CD14-positive monocyte (primary cell): ENCODE measurements around the gene TAPT1. TPM values are rescaled to one million over a fixed set of nuclear protein-coding genes. Genes with fewer than 3 reads are reported as not detected.

Experiments used
- DNase-seq, 3 donors: peaks; one replicate each; pipeline ENCODE4 v3.0.0-alpha.2; 2011 to 2022
- H2AFZ ChIP-seq: 2 replicates; pipeline ENCODE4 v1.6.0; 2012; ENCODE audit warnings: mild to moderate bottlenecking, low read depth, low read length, inconsistent platforms; ENCODE audit not compliant: insufficient read depth, poor library complexity, severe bottlenecking
- H3K27ac ChIP-seq, 2 donors: 1 replicate in 1 of 2; 2 replicates in 1 of 2; pipeline ENCODE4 v1.5.1; 2012 to 2013; ENCODE audit warnings: low read length in 2 of 2, control low read depth in 1 of 2, inconsistent platforms in 1 of 2, low read depth in 1 of 2, mild to moderate bottlenecking in 1 of 2
- H3K27me3 ChIP-seq, 2 donors: one replicate each; pipeline versions ENCODE4 v1.6.0 to v1.6.1; 2011 to 2013; ENCODE audit warnings: low read length in 2 of 2; ENCODE audit not compliant: control insufficient read depth in 2 of 2, insufficient read depth in 2 of 2
- H3K36me3 ChIP-seq, 2 donors: replicated peaks in 1 of 2; 1 replicate in 1 of 2; 2 replicates in 1 of 2; pipeline versions ENCODE4 v1.5.1 to v1.6.1; 2012 to 2013; ENCODE audit warnings: low read length in 2 of 2, control low read depth in 1 of 2, inconsistent platforms in 1 of 2, mild to moderate bottlenecking in 1 of 2; ENCODE audit not compliant: insufficient read depth in 2 of 2, control insufficient read depth in 1 of 2
- H3K4me1 ChIP-seq, 2 donors: 1 replicate in 1 of 2; 2 replicates in 1 of 2; pipeline versions ENCODE4 v1.5.1 to v1.6.1; 2012 to 2013; ENCODE audit warnings: low read length in 2 of 2, control low read depth in 1 of 2, inconsistent platforms in 1 of 2, mild to moderate bottlenecking in 1 of 2, moderate library complexity in 1 of 2; ENCODE audit not compliant: insufficient read depth in 2 of 2, control insufficient read depth in 1 of 2
- H3K4me2 ChIP-seq: replicated peaks from 2 replicates; pipeline ENCODE3; 2012; ENCODE audit warnings: low read length, moderate library complexity, mild to moderate bottlenecking; ENCODE audit not compliant: poor library complexity, severe bottlenecking; ENCODE audit errors: extremely low read depth
- H3K4me3 ChIP-seq, 3 experiments: fragments of 200-600 bp in 1 of 3; sonication (generic) in 1 of 3; replicated peaks in 1 of 3; 1 replicate in 2 of 3; 2 replicates in 1 of 3; pipeline ENCODE4 v1.5.1; 2011 to 2013; ENCODE audit warnings: low read length in 3 of 3, mild to moderate bottlenecking in 3 of 3, control low read depth in 2 of 3, low read depth in 2 of 3, inconsistent platforms in 1 of 3, moderate library complexity in 1 of 3
- H3K79me2 ChIP-seq: 2 replicates; pipeline ENCODE4 v1.6.0; 2012; ENCODE audit warnings: mild to moderate bottlenecking, control low read depth, inconsistent platforms, low read length, moderate library complexity; ENCODE audit not compliant: insufficient read depth
- H3K9ac ChIP-seq: 2 replicates; pipeline ENCODE4 v1.6.0; 2017; ENCODE audit warnings: low read length, mild to moderate bottlenecking; ENCODE audit not compliant: insufficient read depth, poor library complexity, severe bottlenecking
- H3K9me3 ChIP-seq, 2 donors: replicated peaks in 1 of 2; 1 replicate in 1 of 2; 2 replicates in 1 of 2; pipeline versions ENCODE4 v1.5.1 to v1.6.1; 2012 to 2013; ENCODE audit warnings: low read length in 2 of 2, control low read depth in 1 of 2; ENCODE audit not compliant: control insufficient read depth in 1 of 2, insufficient read depth in 1 of 2
- H4K20me1 ChIP-seq: 2 replicates; pipeline ENCODE4 v1.6.0; 2012; ENCODE audit warnings: mild to moderate bottlenecking, low read length, control low read depth, moderate library complexity; ENCODE audit not compliant: insufficient read depth
- H3K27ac Mint-ChIP-seq, 7 donors: one replicate each; pipeline ENCODE4 v1.8.0; 2020; ENCODE audit warnings: mild to moderate bottlenecking in 7 of 7, mixed read lengths in 7 of 7, moderate library complexity in 6 of 7, inconsistent platforms in 2 of 7
- H3K27me3 Mint-ChIP-seq, 3 donors: one replicate each; pipeline ENCODE4 v1.8.0; 2021 to 2022; ENCODE audit warnings: low read depth in 3 of 3, mild to moderate bottlenecking in 3 of 3, mixed read lengths in 3 of 3, moderate library complexity in 3 of 3, inconsistent platforms in 1 of 3
- H3K36me3 Mint-ChIP-seq, 2 donors: one replicate each; pipeline ENCODE4 v1.8.0; 2020; ENCODE audit warnings: mixed read lengths in 2 of 2, inconsistent platforms in 1 of 2, mild to moderate bottlenecking in 1 of 2
- H3K4me1 Mint-ChIP-seq: one replicate; pipeline ENCODE4 v1.8.0; 2020; ENCODE audit warnings: mild to moderate bottlenecking, mixed read lengths
- H3K4me3 Mint-ChIP-seq, 2 donors: one replicate each; pipeline ENCODE4 v1.8.0; 2020; ENCODE audit warnings: mild to moderate bottlenecking in 2 of 2, mixed read lengths in 2 of 2, moderate library complexity in 1 of 2
- H3K9me3 Mint-ChIP-seq, 7 donors: one replicate each; pipeline ENCODE4 v1.8.0; 2020 to 2022; ENCODE audit warnings: mixed read lengths in 7 of 7, mild to moderate bottlenecking in 6 of 7, moderate library complexity in 6 of 7, inconsistent platforms in 2 of 7
- CTCF ChIP-seq: fragments of 200-600 bp; IDR thresholded peaks from one replicate; pipeline ENCODE4 v1.8.0; 2022; ENCODE audit warnings: antibody characterized with exemption, mild to moderate bottlenecking
- WGBS: methylation state at CpG from one replicate; pipeline ENCODE4 v1.1.5; 2013; ENCODE audit warnings: missing lambda C conversion rate; ENCODE audit not compliant: insufficient coverage; 5-methylcytosine and 5-hydroxymethylcytosine counted together
- intact Hi-C, 2 donors: fragments of 100-400 bp; cut with micrococcal nuclease; formaldehyde crosslinking; loops; one replicate each; pipeline versions ENCODE4 v1.15.0 to v1.15.1; 2023
- polyA plus RNA-seq, 3 donors: library from polyadenylated mRNA; depleted of rRNA in 1 of 3; unstranded in 2 of 3; stranded (reverse) in 1 of 3; fragments of 300-500 nt in 2 of 3; fragments of >200 nt in 1 of 3; fragmentation: Illumina TruSeq in 2 of 3; gene quantifications; 1 replicate in 2 of 3; 2 replicates in 1 of 3; pipeline ENCODE4 v1.2.3, GENCODE V29; 2012 to 2021

Gene TAPT1
- polyA plus RNA-seq, 3 donors = 15.2 to 18.4 (median 16.0) TPM

- peaks cover 100% of the 10 kb centered on the region for H3K79me2 ChIP-seq
- no peaks in the 10 kb centered on the region for H3K27me3 Mint-ChIP-seq
- H3K4me3 ChIP-seq = no peak overlapping the region
- WGBS = no CpG with 5 or more reads among the region's 3 CpGs
- intact Hi-C loops = no loop called here
- no peak overlapping the region for H3K4me2 ChIP-seq
- no peak overlapping the region for H3K9ac ChIP-seq
- peaks cover 48 to 55% of the 10 kb centered on the region in 2 donors for H3K36me3 Mint-ChIP-seq
- H3K9me3 ChIP-seq = no peaks in the 10 kb centered on the region
- peak in 1 of 3 donors; percentile 24 for DNase-seq
- no peak for TF ChIP-seq CTCF
- H3K27ac ChIP-seq = peak overlapping the region; percentile 54 to 72
- H4K20me1 ChIP-seq = peaks cover 79% of the 10 kb centered on the region
- peaks cover 48% of the 10 kb centered on the region for H3K4me1 Mint-ChIP-seq
- peaks cover 23 to 25% of the 10 kb centered on the region in 2 donors for H3K4me1 ChIP-seq
- peak overlapping the region in 1 of 2 donors; percentile 23 for H3K4me3 Mint-ChIP-seq
- no peaks in the 10 kb centered on the region for H3K9me3 Mint-ChIP-seq
- peak overlapping the region in 6 of 7 donors; percentile 22 to 79 (median 63) for H3K27ac Mint-ChIP-seq
- no peak overlapping the region for H2AFZ ChIP-seq
- no peaks in the 10 kb centered on the region for H3K27me3 ChIP-seq
- H3K36me3 ChIP-seq = peaks cover 3 to 77% of the 10 kb centered on the region in 2 donors
Observed at GRCh38 chr4:16212138-16212782, 14.0 kb downstream of the TAPT1 start.

GRCh38 chr4:16207409-16207808, 18.9 kb downstream of the TAPT1 start:
- Mint-ChIP-seq H3K4me3 (no peak overlapping the region), H3K27ac (peak overlapping the region in 2 of 7 donors; percentile 2 to 83), H3K27me3 (peaks cover 0 to 2% (median 0%) of the 10 kb centered on the region in 3 donors), H3K9me3 (no peaks in the 10 kb centered on the region), H3K36me3 (peaks cover 35 to 39% of the 10 kb centered on the region in 2 donors), H3K4me1 (peaks cover 54% of the 10 kb centered on the region)
- H3K4me1 ChIP-seq = peaks cover 23 to 44% of the 10 kb centered on the region in 2 donors
- TF ChIP-seq CTCF = no peak
- no peak for DNase-seq
- H3K4me2 ChIP-seq = no peak overlapping the region
- no peaks in the 10 kb centered on the region for H3K27me3 ChIP-seq
- peak overlapping the region in 1 of 2 donors; percentile 2 for H3K27ac ChIP-seq
- peaks cover 3 to 57% of the 10 kb centered on the region in 2 donors for H3K36me3 ChIP-seq
- H2AFZ ChIP-seq = no peak overlapping the region
- intact Hi-C loops = loop anchor here in 1 of 2 donors (10.0 kb wide), 1 partner anchor 47 kb away; no protein-coding TSS in a partner anchor
- H4K20me1 ChIP-seq = peaks cover 58% of the 10 kb centered on the region
- 90% methylated on average over 1 of the region's 1 CpG for WGBS
- H3K9me3 ChIP-seq = no peaks in the 10 kb centered on the region
- no peak overlapping the region for H3K4me3 ChIP-seq
- no peak overlapping the region for H3K9ac ChIP-seq
- peaks cover 98% of the 10 kb centered on the region for H3K79me2 ChIP-seq
